ENCODE results near the gene INS.

DNA sequence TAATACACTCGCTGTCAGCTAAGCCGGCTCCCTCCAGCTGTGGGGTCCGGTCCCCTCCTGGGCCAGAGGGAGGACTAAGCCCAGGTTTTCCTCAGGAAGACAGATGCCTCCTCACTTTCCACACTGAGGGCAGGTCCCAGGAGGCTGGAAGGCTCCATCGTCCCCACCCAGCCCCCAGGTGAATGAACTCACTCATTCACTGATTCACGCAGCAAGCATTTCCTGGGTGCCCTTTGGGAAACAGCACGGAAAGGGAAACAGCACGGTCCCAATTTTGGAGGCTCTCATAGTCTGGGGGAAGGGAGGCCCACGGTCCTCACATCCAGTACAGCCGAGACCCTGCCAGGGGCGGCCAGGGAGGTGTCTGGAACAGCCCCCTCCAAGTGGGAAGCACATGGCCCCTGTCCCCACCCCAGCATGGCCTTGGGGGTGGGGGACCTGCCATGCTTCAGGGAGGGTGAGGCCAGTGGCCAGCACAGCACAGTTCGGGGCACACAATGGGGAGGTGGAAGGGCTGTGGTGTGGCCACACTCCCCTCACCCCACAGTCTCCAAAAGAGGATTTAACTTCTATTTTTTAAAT, 19.9 kb upstream of the INS start:
- no peak for TF ChIP-seq MTA3 (IDR thresholded peaks at IDR 0.05; ENCODE audit: borderline replicate concordance, low read length)
- TF ChIP-seq, protein P1, sequence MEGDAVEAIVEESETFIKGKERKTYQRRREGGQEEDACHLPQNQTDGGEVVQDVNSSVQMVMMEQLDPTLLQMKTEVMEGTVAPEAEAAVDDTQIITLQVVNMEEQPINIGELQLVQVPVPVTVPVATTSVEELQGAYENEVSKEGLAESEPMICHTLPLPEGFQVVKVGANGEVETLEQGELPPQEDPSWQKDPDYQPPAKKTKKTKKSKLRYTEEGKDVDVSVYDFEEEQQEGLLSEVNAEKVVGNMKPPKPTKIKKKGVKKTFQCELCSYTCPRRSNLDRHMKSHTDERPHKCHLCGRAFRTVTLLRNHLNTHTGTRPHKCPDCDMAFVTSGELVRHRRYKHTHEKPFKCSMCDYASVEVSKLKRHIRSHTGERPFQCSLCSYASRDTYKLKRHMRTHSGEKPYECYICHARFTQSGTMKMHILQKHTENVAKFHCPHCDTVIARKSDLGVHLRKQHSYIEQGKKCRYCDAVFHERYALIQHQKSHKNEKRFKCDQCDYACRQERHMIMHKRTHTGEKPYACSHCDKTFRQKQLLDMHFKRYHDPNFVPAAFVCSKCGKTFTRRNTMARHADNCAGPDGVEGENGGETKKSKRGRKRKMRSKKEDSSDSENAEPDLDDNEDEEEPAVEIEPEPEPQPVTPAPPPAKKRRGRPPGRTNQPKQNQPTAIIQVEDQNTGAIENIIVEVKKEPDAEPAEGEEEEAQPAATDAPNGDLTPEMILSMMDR (IDR thresholded peaks at IDR 0.05 in 2 of 3, conservative IDR thresholded peaks at IDR 0.05 in 1 of 3; ENCODE audit: control insufficient read depth in 2 of 3, extremely low read depth in 1 of 3, insufficient read depth in 1 of 3, low read depth in 3 of 3, low read length in 3 of 3) = no peak
- no peak for TF ChIP-seq ZNF622 (IDR thresholded peaks at IDR 0.05)
- no peak for TF ChIP-seq SUZ12 (IDR thresholded peaks at IDR 0.05; ENCODE audit: unreplicated experiment)
- TF ChIP-seq, protein P2, sequence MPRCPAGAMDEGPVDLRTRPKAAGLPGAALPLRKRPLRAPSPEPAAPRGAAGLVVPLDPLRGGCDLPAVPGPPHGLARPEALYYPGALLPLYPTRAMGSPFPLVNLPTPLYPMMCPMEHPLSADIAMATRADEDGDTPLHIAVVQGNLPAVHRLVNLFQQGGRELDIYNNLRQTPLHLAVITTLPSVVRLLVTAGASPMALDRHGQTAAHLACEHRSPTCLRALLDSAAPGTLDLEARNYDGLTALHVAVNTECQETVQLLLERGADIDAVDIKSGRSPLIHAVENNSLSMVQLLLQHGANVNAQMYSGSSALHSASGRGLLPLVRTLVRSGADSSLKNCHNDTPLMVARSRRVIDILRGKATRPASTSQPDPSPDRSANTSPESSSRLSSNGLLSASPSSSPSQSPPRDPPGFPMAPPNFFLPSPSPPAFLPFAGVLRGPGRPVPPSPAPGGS (IDR thresholded peaks at IDR 0.05; ENCODE audit: borderline replicate concordance, insufficient read depth, low read depth, low read length, poor library complexity, severe bottlenecking) = no peak
- TF ChIP-seq, protein P3, sequence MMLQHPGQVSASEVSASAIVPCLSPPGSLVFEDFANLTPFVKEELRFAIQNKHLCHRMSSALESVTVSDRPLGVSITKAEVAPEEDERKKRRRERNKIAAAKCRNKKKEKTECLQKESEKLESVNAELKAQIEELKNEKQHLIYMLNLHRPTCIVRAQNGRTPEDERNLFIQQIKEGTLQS (IDR thresholded peaks at IDR 0.05; ENCODE audit: borderline replicate concordance, extremely low read depth, low read depth, low read length) = no peak
- TF ChIP-seq RAD21 (IDR thresholded peaks at IDR 0.05; ENCODE audit: insufficient read depth, low read depth, low read length) = no peak
- no peak for TF ChIP-seq CREM (IDR thresholded peaks at IDR 0.05; ENCODE audit: low read depth)
- TF ChIP-seq, protein P4, sequence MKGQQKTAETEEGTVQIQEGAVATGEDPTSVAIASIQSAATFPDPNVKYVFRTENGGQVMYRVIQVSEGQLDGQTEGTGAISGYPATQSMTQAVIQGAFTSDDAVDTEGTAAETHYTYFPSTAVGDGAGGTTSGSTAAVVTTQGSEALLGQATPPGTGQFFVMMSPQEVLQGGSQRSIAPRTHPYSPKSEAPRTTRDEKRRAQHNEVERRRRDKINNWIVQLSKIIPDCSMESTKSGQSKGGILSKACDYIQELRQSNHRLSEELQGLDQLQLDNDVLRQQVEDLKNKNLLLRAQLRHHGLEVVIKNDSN (IDR thresholded peaks at IDR 0.05; ENCODE audit: borderline replicate concordance, extremely low read length, insufficient read depth, low read depth, low read length) = no peak
- TF ChIP-seq, protein P5, sequence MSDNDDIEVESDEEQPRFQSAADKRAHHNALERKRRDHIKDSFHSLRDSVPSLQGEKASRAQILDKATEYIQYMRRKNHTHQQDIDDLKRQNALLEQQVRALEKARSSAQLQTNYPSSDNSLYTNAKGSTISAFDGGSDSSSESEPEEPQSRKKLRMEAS (IDR thresholded peaks at IDR 0.05; ENCODE audit: low read depth, low read length) = no peak
- no peak for TF ChIP-seq HCFC1 (IDR thresholded peaks at IDR 0.05; ENCODE audit: low read length)
- TF ChIP-seq POLR2AphosphoS5 (IDR thresholded peaks at IDR 0.05; ENCODE audit: low read length) = no peak
